Measurements from ENCODE around the gene LGALS9B. TPM values are rescaled to one million over a fixed set of nuclear protein-coding genes. Genes with fewer than 3 reads are reported as not detected.
"Not testable (repeated sequence)": the region's sequence is repeated elsewhere in the genome, so short reads cannot be mapped to it uniquely, and the experiment has no call there.

Gene LGALS9B
- total and polyA plus RNA-seq, 2 experiments from 2014 or later, result not detected

- H2AFZ ChIP-seq; H3K4me2 ChIP-seq (ENCODE audit: unreplicated experiment); H3K4me3 ChIP-seq; H3K27me3 ChIP-seq (replicated peaks; ENCODE audit: insufficient read depth); H3K9me3 ChIP-seq (ENCODE audit: low read depth); DNase-seq; H3K4me1 ChIP-seq (ENCODE audit: insufficient read depth); H3K36me3 ChIP-seq (ENCODE audit: low read depth); in situ Hi-C loops (cut with MboI); H3K9me2 ChIP-seq (ENCODE audit: insufficient read depth); H3K79me2 ChIP-seq (ENCODE audit: insufficient read depth); H3K9ac ChIP-seq; H3K27ac ChIP-seq; H4K20me1 ChIP-seq (ENCODE audit: insufficient read depth); H3F3A ChIP-seq (ENCODE audit: insufficient read depth): not testable (repeated sequence)
- WGBS, 2 experiments (ENCODE audit: low coverage in 1 of 2, low lambda C conversion rate in 2 of 2, missing lambda C conversion rate in 2 of 2), result 56 to 65% methylated on average over 3 to 4 of the region's 5 CpGs
Observed at GRCh38 chr17:20466553-20466952, 786 bp downstream of the LGALS9B start.

GRCh38 chr17:20465535-20465934, 1.8 kb downstream of the LGALS9B start:
- H3K79me2 ChIP-seq (ENCODE audit: insufficient read depth); H3K9ac ChIP-seq; H3K4me2 ChIP-seq (ENCODE audit: unreplicated experiment); H3K27ac ChIP-seq; in situ Hi-C loops (cut with MboI); H3K9me2 ChIP-seq (ENCODE audit: insufficient read depth); H2AFZ ChIP-seq; H3K36me3 ChIP-seq (ENCODE audit: low read depth); H3K4me1 ChIP-seq (ENCODE audit: insufficient read depth); DNase-seq; H3K4me3 ChIP-seq; H3K9me3 ChIP-seq (ENCODE audit: low read depth); H3F3A ChIP-seq (ENCODE audit: insufficient read depth); H4K20me1 ChIP-seq (ENCODE audit: insufficient read depth); H3K27me3 ChIP-seq (replicated peaks; ENCODE audit: insufficient read depth): not testable (repeated sequence)
- WGBS, 2 experiments (ENCODE audit: low coverage in 1 of 2, low lambda C conversion rate in 2 of 2, missing lambda C conversion rate in 2 of 2), result 65 to 68% methylated on average over 6 of the region's 12 CpGs

- H3F3A ChIP-seq (ENCODE audit: insufficient read depth); H3K79me2 ChIP-seq (ENCODE audit: insufficient read depth); H3K9me2 ChIP-seq (ENCODE audit: insufficient read depth); DNase-seq; in situ Hi-C loops (cut with MboI); H3K27ac ChIP-seq; H3K4me3 ChIP-seq; H3K9me3 ChIP-seq (ENCODE audit: low read depth); H3K4me1 ChIP-seq (ENCODE audit: insufficient read depth); H4K20me1 ChIP-seq (ENCODE audit: insufficient read depth); H3K9ac ChIP-seq; H3K4me2 ChIP-seq (ENCODE audit: unreplicated experiment); H3K27me3 ChIP-seq (replicated peaks; ENCODE audit: insufficient read depth); H3K36me3 ChIP-seq (ENCODE audit: low read depth); H2AFZ ChIP-seq: not testable (repeated sequence)
- 0% methylated on average over 1 to 4 of the region's 9 CpGs for WGBS, 2 experiments (ENCODE audit: low coverage in 1 of 2, low lambda C conversion rate in 2 of 2, missing lambda C conversion rate in 2 of 2)
Observed at GRCh38 chr17:20464854-20465414, 2.4 kb downstream of the LGALS9B start.

GRCh38 chr17:20462158-20462557, 5.2 kb downstream of the LGALS9B start:
- H3K4me3 ChIP-seq; H3K4me1 ChIP-seq (ENCODE audit: insufficient read depth); H3K9me3 ChIP-seq (ENCODE audit: low read depth); H3K27me3 ChIP-seq (replicated peaks; ENCODE audit: insufficient read depth); H3K36me3 ChIP-seq (ENCODE audit: low read depth); H4K20me1 ChIP-seq (ENCODE audit: insufficient read depth); in situ Hi-C loops (cut with MboI); H3K4me2 ChIP-seq (ENCODE audit: unreplicated experiment); H3K9me2 ChIP-seq (ENCODE audit: insufficient read depth); H3F3A ChIP-seq (ENCODE audit: insufficient read depth); DNase-seq; H3K27ac ChIP-seq; H3K9ac ChIP-seq; H2AFZ ChIP-seq; H3K79me2 ChIP-seq (ENCODE audit: insufficient read depth): not testable (repeated sequence)
- no CpG with 5 or more reads among the region's 3 CpGs for WGBS, 2 experiments (ENCODE audit: low coverage in 1 of 2, low lambda C conversion rate in 2 of 2, missing lambda C conversion rate in 2 of 2)

GRCh38 chr17:20457848-20458381, 9.4 kb downstream of the LGALS9B start:
- in situ Hi-C loops (cut with MboI); H3K27ac ChIP-seq; DNase-seq; H3K4me3 ChIP-seq; H3K36me3 ChIP-seq (ENCODE audit: low read depth); H4K20me1 ChIP-seq (ENCODE audit: insufficient read depth); H3K9ac ChIP-seq; H3K79me2 ChIP-seq (ENCODE audit: insufficient read depth); H3F3A ChIP-seq (ENCODE audit: insufficient read depth); H3K4me1 ChIP-seq (ENCODE audit: insufficient read depth); H2AFZ ChIP-seq; H3K4me2 ChIP-seq (ENCODE audit: unreplicated experiment); H3K9me2 ChIP-seq (ENCODE audit: insufficient read depth); H3K27me3 ChIP-seq (replicated peaks; ENCODE audit: insufficient read depth); H3K9me3 ChIP-seq (ENCODE audit: low read depth): not testable (repeated sequence)
- WGBS, 2 experiments (ENCODE audit: low coverage in 1 of 2, low lambda C conversion rate in 2 of 2, missing lambda C conversion rate in 2 of 2), result 31 to 35% methylated on average over 6 of the region's 10 CpGs

- H3K4me3 ChIP-seq; H3K9me3 ChIP-seq (ENCODE audit: low read depth); H4K20me1 ChIP-seq (ENCODE audit: insufficient read depth); H3F3A ChIP-seq (ENCODE audit: insufficient read depth); H3K9me2 ChIP-seq (ENCODE audit: insufficient read depth); H3K9ac ChIP-seq; in situ Hi-C loops (cut with MboI); DNase-seq; H3K79me2 ChIP-seq (ENCODE audit: insufficient read depth); H3K27me3 ChIP-seq (replicated peaks; ENCODE audit: insufficient read depth); H3K4me1 ChIP-seq (ENCODE audit: insufficient read depth); H2AFZ ChIP-seq; H3K27ac ChIP-seq; H3K36me3 ChIP-seq (ENCODE audit: low read depth); H3K4me2 ChIP-seq (ENCODE audit: unreplicated experiment): not testable (repeated sequence)
- no CpG with 5 or more reads among the region's 10 CpGs for WGBS, 2 experiments (ENCODE audit: low coverage in 1 of 2, low lambda C conversion rate in 2 of 2, missing lambda C conversion rate in 2 of 2)
Observed at GRCh38 chr17:20455106-20455505, 12.2 kb downstream of the LGALS9B start.

GRCh38 chr17:20453820-20454434, 13.4 kb downstream of the LGALS9B start:
- DNase-seq; H3K27ac ChIP-seq; H3K36me3 ChIP-seq (ENCODE audit: low read depth); H3K4me3 ChIP-seq; H3K79me2 ChIP-seq (ENCODE audit: insufficient read depth); H3K9ac ChIP-seq; H2AFZ ChIP-seq; H4K20me1 ChIP-seq (ENCODE audit: insufficient read depth); H3F3A ChIP-seq (ENCODE audit: insufficient read depth); H3K4me1 ChIP-seq (ENCODE audit: insufficient read depth); H3K4me2 ChIP-seq (ENCODE audit: unreplicated experiment); H3K9me2 ChIP-seq (ENCODE audit: insufficient read depth); H3K9me3 ChIP-seq (ENCODE audit: low read depth); in situ Hi-C loops (cut with MboI); H3K27me3 ChIP-seq (replicated peaks; ENCODE audit: insufficient read depth): not testable (repeated sequence)
- WGBS, 2 experiments (ENCODE audit: low coverage in 1 of 2, low lambda C conversion rate in 2 of 2, missing lambda C conversion rate in 2 of 2), result 0 to 20% methylated on average over 1 of the region's 11 CpGs

Data from GM23248 (cell line).